ENCODE measurements around the gene C1orf174. TPM values are rescaled to one million over a fixed set of nuclear protein-coding genes. Genes with fewer than 3 reads are reported as not detected.

C1orf174 gene
- total and polyA plus RNA-seq, 2 of the 4 experiments (the other 2 are of a cell fraction), result 26.7 to 45.7 TPM

DNA sequence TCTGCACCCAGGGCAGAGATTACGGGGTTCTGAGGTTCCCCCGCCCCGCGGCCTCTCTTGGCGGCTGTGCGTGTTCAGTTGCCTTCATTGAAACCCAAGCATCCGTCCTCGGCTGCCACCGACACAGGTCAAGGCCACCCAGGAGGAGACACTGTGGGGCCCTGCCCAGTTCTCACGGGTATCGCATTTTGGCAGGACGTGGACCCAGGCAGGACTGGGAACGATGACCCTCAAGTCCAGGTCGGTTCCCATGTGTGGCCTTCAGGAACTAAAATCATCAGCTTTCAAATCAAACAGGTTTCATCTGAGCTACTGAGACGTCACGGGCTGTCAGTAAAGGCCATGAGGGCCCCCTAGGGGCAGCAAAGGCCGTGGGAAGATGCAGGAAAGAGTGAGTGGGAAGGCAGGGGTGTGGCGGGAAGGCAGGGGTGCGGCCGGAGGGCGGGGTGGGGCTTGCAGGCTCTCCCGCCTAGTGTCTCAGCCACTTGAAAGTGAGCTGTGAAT, 7.0 kb upstream of the C1orf174 start:
- Histone ChIP-seq H3K27ac (ENCODE audit: insufficient read depth, low read length) (no peak overlapping the region), H4K5ac (ENCODE audit: low read depth, low read length) (no peak overlapping the region), H2AFZ (replicated peaks; ENCODE audit: low read length, poor library complexity) (no peak overlapping the region), H3K79me1 (ENCODE audit: low read depth in 1 of 2, low read length in 2 of 2) (no peaks in the 10 kb centered on the region), H3K27me3 (ENCODE audit: control insufficient read depth, insufficient read depth, low read length) (peaks cover 7% of the 10 kb centered on the region; the same call in 1 of the 2 replicates), H3K18ac (ENCODE audit: low read depth, low read length) (no peak overlapping the region), H2BK15ac (ENCODE audit: low read depth, low read length) (no peak overlapping the region), H3K4me1 (ENCODE audit: control insufficient read depth, insufficient read depth, low read length) (no peaks in the 10 kb centered on the region), H3K23ac (ENCODE audit: low read depth, low read length) (no peak overlapping the region), H3K4ac (ENCODE audit: low read depth, low read length) (no peak overlapping the region), H4K91ac (ENCODE audit: insufficient read depth, low read depth, low read length) (no peak overlapping the region), H3K4me3 (ENCODE audit: insufficient read depth, low read depth, low read length) (no peak overlapping the region), H3K9ac (ENCODE audit: low read depth, low read length) (no peak overlapping the region), H2BK20ac (ENCODE audit: low read depth, low read length) (no peak overlapping the region), H2BK120ac (ENCODE audit: low read depth, low read length) (no peak overlapping the region), H3K56ac (ENCODE audit: extremely low read depth, insufficient read depth, low read length) (no peak overlapping the region), H3K14ac (replicated peaks; ENCODE audit: low read depth, low read length) (no peak overlapping the region), H3K9me1 (ENCODE audit: insufficient read depth, low read length) (no peaks in the 10 kb centered on the region; the same call in 1 of the 2 replicates), H4K20me1 (ENCODE audit: insufficient read depth, low read length) (no peaks in the 10 kb centered on the region), H3K4me2 (ENCODE audit: low read depth, low read length) (no peak overlapping the region), H2BK5ac (ENCODE audit: low read depth, low read length, poor library complexity, severe bottlenecking) (no peak overlapping the region), H3K36me3 (ENCODE audit: control insufficient read depth, insufficient read depth, low read length) (no peaks in the 10 kb centered on the region), H2AK9ac (replicated peaks; ENCODE audit: low read depth, low read length, poor library complexity) (no peak overlapping the region), H2AK5ac (ENCODE audit: low read depth, low read length) (no peak overlapping the region), H4K8ac (ENCODE audit: low read depth in 2 of 2, low read length in 2 of 2) (no peak overlapping the region), H3K9me3 (ENCODE audit: control insufficient read depth, insufficient read depth, low read length) (no peaks in the 10 kb centered on the region)
- ChIA-PET CTCF (no interaction called here), POLR2A (ENCODE audit: unreplicated experiment) (interaction anchor here (0.6 kb wide), 1 partner anchor 368 kb away, joined by 3 read pairs; no protein-coding TSS in a partner anchor)
- dilution Hi-C loops (cut with HindIII; ENCODE audit: low sequenced_read_pairs, unreplicated experiment), result no loop called here
- ATAC-seq (ENCODE audit: low read depth) (no peak), DNase-seq (no peak)
- TF ChIP-seq MXI1 (IDR thresholded peaks at IDR 0.05; ENCODE audit: borderline replicate concordance, low read depth, low read length) (no peak), SMC3 (IDR thresholded peaks at IDR 0.05; ENCODE audit: low read depth, low read length) (no peak)
- TF ChIP-seq, protein P1, sequence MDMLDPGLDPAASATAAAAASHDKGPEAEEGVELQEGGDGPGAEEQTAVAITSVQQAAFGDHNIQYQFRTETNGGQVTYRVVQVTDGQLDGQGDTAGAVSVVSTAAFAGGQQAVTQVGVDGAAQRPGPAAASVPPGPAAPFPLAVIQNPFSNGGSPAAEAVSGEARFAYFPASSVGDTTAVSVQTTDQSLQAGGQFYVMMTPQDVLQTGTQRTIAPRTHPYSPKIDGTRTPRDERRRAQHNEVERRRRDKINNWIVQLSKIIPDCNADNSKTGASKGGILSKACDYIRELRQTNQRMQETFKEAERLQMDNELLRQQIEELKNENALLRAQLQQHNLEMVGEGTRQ (IDR thresholded peaks at IDR 0.05; ENCODE audit: low read depth, low read length), result no peak
- WGBS, 2 experiments (ENCODE audit: extremely low coverage in 2 of 2, insufficient read length in 1 of 2), result 70% methylated on average over 15 of the region's 22 CpGs; no CpG with 5 or more reads in 1 of the 2 experiments
- BruUV-seq (replicated peaks), result no TSS peak
- intact Hi-C loops (cut with micrococcal nuclease), result no loop called here
- in situ Hi-C loops (cut with MboI; ENCODE audit: low sequenced_read_pairs), result loop anchor here (25.0 kb wide), 1 partner anchor 2005 kb away; no protein-coding TSS in a partner anchor

Data from IMR-90 (cell line).